ENCODE results near the gene FRRS1L.

The FRRS1L gene

GRCh38 chr9:109107402-109108240 lies 59.4 kb downstream of the FRRS1L start:
- DNase-seq (ENCODE audit: low read depth in 2 of 2), result no peak

GRCh38 chr9:109101810-109102209 lies 65.2 kb downstream of the FRRS1L start:
- no peak for DNase-seq (ENCODE audit: low read depth in 2 of 2)

- DNase-seq (ENCODE audit: low read depth in 2 of 2), result no peak
Measured at GRCh38 chr9:109101202-109101595, 65.8 kb downstream of the FRRS1L start.

GRCh38 chr9:109100543-109101201 lies 66.4 kb downstream of the FRRS1L start:
- no peak for DNase-seq (ENCODE audit: low read depth in 2 of 2)

GRCh38 chr9:109098960-109099308 lies 68.1 kb downstream of the FRRS1L start:
- no peak for DNase-seq (ENCODE audit: low read depth in 2 of 2)

- DNase-seq (ENCODE audit: low read depth in 2 of 2), result no peak
Measured at GRCh38 chr9:109098171-109098959, 68.7 kb downstream of the FRRS1L start.

- DNase-seq (ENCODE audit: low read depth in 2 of 2), result no peak
Measured at GRCh38 chr9:109097146-109097545, 69.9 kb downstream of the FRRS1L start.

- DNase-seq (ENCODE audit: low read depth in 2 of 2), result no peak
Measured at GRCh38 chr9:109095321-109095720, 71.7 kb downstream of the FRRS1L start.

GRCh38 chr9:109094268-109094667 lies 72.8 kb downstream of the FRRS1L start:
- DNase-seq (ENCODE audit: low read depth in 2 of 2), result no peak

GRCh38 chr9:109092587-109092986 lies 74.5 kb downstream of the FRRS1L start:
- no peak for DNase-seq (ENCODE audit: low read depth in 2 of 2)

GRCh38 chr9:109092051-109092580 lies 74.9 kb downstream of the FRRS1L start:
- no peak for DNase-seq (ENCODE audit: low read depth in 2 of 2)

- DNase-seq (ENCODE audit: low read depth in 2 of 2), result no peak
Measured at GRCh38 chr9:109088221-109088620, 78.8 kb downstream of the FRRS1L start.

GRCh38 chr9:109087795-109088194 lies 79.3 kb downstream of the FRRS1L start:
- DNase-seq (ENCODE audit: low read depth in 2 of 2), result no peak

GRCh38 chr9:109086221-109086620 lies 80.8 kb downstream of the FRRS1L start:
- DNase-seq (ENCODE audit: low read depth in 2 of 2), result no peak

GRCh38 chr9:109085510-109085909 lies 81.5 kb downstream of the FRRS1L start:
- DNase-seq (ENCODE audit: low read depth in 2 of 2), result no peak

GRCh38 chr9:109083813-109084405 lies 83.1 kb downstream of the FRRS1L start:
- no peak for DNase-seq (ENCODE audit: low read depth in 2 of 2)

- DNase-seq (ENCODE audit: low read depth in 2 of 2), result no peak
Measured at GRCh38 chr9:109083141-109083540, 83.9 kb downstream of the FRRS1L start.

- no peak for DNase-seq (ENCODE audit: low read depth in 2 of 2)
Measured at GRCh38 chr9:109082091-109082620, 84.9 kb downstream of the FRRS1L start.

Measured in stimulated activated CD8-positive, alpha-beta memory T cell treated with anti-CD3 and anti-CD28 coated beads, Interleukin-15, amount 100 ng/mL, for 4 hours (primary cell).